ENCODE data around the gene KDM2B. TPM values are rescaled to one million over a fixed set of nuclear protein-coding genes. Genes with fewer than 3 reads are reported as not detected.

The KDM2B gene
- total RNA-seq, 1 donor = 63.7 TPM

GRCh38 chr12:121464331-121464730, 116.5 kb downstream of the KDM2B start:
- no peaks in the 10 kb centered on the region for H3K27me3 ChIP-seq (ENCODE audit: insufficient read depth, low read length)
- no peaks in the 10 kb centered on the region for H3K9me3 ChIP-seq (ENCODE audit: low read depth, low read length)
- H3K4me3 ChIP-seq (ENCODE audit: low read length) = no peak overlapping the region
- peaks cover 62% of the 10 kb centered on the region for H3K4me1 ChIP-seq (ENCODE audit: insufficient read depth, low read length)

DNA sequence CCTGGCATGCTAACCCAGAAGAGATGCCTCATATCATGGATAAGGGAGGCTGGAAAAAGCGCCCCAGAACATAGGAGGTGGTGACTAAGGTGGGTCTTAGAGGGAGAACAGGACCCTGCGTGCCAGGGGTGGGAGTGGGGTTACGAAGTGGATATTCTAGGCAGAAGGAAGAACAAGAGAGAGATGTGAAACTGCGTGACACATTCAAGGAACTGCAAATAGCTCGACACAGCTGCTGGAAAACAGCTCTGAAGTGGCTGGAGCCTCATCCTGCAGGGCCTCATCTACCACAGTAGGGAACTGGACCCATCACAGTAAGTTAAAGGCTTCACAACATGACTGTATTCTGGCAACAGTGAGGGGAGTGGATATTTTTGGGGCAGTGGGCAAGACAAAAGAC, 119.8 kb downstream of the KDM2B start:
- Histone ChIP-seq H3K4me1 (ENCODE audit: insufficient read depth, low read length) (peaks cover 68% of the 10 kb centered on the region), H3K4me3 (ENCODE audit: low read length) (no peak overlapping the region), H3K27me3 (ENCODE audit: insufficient read depth, low read length) (no peaks in the 10 kb centered on the region), H3K9me3 (ENCODE audit: low read depth, low read length) (no peaks in the 10 kb centered on the region)

DNA sequence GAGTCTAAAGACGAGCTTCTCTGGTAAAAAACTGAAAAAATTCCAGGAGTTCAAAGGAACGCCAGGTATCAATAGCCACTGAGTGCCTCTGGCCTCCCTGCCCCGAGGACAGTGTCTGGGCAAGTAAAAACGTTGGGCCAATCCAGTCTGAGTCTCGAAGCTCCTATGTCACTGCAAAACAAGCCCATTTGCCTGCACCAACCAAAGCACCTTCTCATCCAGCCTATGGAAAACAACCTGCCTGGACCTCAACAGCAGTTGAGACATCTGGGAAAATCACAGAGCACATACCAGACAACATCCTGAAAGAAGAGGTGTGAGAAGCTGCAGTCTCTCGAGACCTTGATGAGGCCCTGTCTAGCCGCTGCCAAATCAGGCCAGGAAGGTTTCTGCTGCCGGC, 124.3 kb downstream of the KDM2B start:
- Histone ChIP-seq H3K27me3 (ENCODE audit: insufficient read depth, low read length) (no peaks in the 10 kb centered on the region), H3K4me3 (ENCODE audit: low read length) (no peak overlapping the region), H3K4me1 (ENCODE audit: insufficient read depth, low read length) (peaks cover 53% of the 10 kb centered on the region)

GRCh38 chr12:121455766-121456420, 124.9 kb downstream of the KDM2B start:
- H3K9me3 ChIP-seq (ENCODE audit: low read depth, low read length) = no peaks in the 10 kb centered on the region
- peaks cover 53% of the 10 kb centered on the region for H3K4me1 ChIP-seq (ENCODE audit: insufficient read depth, low read length)
- no peak overlapping the region for H3K4me3 ChIP-seq (ENCODE audit: low read length)
- no peaks in the 10 kb centered on the region for H3K27me3 ChIP-seq (ENCODE audit: insufficient read depth, low read length)

More for the DNA sequence above, 124.3 kb downstream of the KDM2B start:
- no peaks in the 10 kb centered on the region for H3K9me3 ChIP-seq (ENCODE audit: low read depth, low read length)

DNA sequence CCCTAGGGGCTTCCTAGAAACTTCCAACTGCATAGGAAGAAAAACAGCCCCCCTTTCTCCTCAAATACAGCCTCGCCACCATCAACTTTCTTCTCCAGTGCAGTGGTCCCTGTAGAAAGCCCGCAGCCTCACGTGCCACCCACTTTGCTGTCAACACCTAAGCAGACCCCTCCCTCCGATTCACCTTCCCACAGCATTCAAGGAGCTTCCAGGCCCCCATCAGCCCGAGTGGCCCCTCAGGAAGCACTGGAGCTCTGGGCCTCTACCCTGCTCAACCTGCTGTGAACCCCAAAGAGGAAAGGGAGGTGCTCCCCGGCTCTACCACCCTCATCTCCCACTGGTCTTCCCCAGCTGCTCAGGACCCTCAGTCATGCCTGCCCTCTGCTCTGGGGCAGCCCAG, 125.9 kb downstream of the KDM2B start:
- no peak overlapping the region for H3K4me3 ChIP-seq (ENCODE audit: low read length)
- H3K4me1 ChIP-seq (ENCODE audit: insufficient read depth, low read length) = peaks cover 58% of the 10 kb centered on the region
- no peaks in the 10 kb centered on the region for H3K27me3 ChIP-seq (ENCODE audit: insufficient read depth, low read length)
- no peaks in the 10 kb centered on the region for H3K9me3 ChIP-seq (ENCODE audit: low read depth, low read length)

DNA sequence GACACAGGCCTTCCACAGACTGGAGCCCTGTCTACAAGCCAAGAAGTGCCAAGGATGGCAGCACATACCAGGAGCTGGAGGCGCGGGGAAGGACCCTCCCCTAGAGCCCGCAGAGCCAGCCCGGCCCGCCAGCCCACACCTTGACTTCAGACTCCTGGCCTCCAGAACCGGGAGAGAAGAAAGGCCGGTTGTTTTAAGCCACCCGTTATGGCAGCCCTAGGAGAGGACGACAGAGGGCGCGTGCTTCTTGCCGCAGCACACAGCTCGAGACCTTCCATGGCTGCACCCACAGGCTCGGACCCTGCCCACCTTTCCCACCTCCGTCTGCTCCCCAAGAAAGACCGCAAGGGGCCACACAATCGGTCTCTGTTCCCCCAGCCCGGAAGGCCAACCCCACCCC, 127.2 kb downstream of the KDM2B start:
- Histone ChIP-seq H3K4me3 (ENCODE audit: low read length) (no peak overlapping the region), H3K27me3 (ENCODE audit: insufficient read depth, low read length) (no peaks in the 10 kb centered on the region), H3K4me1 (ENCODE audit: insufficient read depth, low read length) (peaks cover 65% of the 10 kb centered on the region), H3K9me3 (ENCODE audit: low read depth, low read length) (no peaks in the 10 kb centered on the region)

DNA sequence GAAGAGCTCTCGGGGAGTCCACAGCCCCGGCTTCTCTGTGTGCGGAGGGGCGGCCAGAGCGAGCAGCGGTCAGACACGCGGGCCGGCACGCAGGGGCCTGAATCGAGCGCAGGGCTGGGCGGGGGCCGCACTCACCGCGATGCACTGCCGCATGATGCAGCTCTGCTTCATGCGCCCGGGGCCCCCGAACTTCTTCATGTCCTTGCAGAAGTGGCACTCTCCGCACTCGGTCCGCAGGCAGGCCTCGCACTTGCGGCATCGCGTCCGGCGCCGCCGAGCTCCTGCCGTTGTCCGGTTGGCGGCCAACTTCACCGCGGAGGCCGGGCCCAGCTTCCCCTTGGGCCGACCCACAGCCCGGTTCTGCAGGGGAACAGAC, 127.8 kb downstream of the KDM2B start:
- Histone ChIP-seq H3K27me3 (ENCODE audit: insufficient read depth, low read length) (no peaks in the 10 kb centered on the region), H3K4me1 (ENCODE audit: insufficient read depth, low read length) (peaks cover 63% of the 10 kb centered on the region), H3K4me3 (ENCODE audit: low read length) (no peak overlapping the region), H3K9me3 (ENCODE audit: low read depth, low read length) (no peaks in the 10 kb centered on the region)

DNA sequence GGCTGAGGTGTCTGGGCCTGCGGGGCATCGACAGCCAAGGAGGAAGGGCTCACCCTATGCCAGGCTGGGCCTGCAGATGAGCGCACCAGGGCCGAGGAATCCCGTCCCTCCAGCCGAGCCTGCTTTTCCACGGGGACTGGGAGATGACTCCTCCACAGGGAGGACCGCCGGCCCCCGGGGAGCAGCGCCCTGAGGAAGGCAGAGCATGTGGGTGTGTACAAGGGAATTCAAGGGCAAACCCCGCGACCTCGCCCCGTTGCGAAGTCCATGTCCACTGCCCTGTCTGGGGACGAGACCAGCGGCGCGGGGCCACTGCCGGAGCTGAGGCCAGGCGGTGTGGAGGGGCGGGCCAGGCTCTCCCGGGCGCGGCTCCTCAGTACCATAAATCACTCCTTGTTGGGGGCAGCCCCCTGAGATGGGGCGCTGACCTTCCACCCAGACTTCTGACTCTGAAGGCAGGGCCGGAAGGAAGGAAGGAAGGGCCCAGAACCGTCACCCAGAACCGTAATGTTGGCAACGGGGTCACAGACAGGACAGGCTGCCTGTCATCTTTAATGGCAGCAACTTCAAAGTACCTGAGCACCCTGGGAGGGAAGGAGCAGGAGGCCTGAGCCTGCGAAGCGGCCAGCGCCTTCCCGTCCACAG, 128.4 kb downstream of the KDM2B start:
- no peak overlapping the region for H3K4me3 ChIP-seq (ENCODE audit: low read length)
- H3K4me1 ChIP-seq (ENCODE audit: insufficient read depth, low read length) = peaks cover 58% of the 10 kb centered on the region
- H3K27me3 ChIP-seq (ENCODE audit: insufficient read depth, low read length) = no peaks in the 10 kb centered on the region
- no peaks in the 10 kb centered on the region for H3K9me3 ChIP-seq (ENCODE audit: low read depth, low read length)

DNA sequence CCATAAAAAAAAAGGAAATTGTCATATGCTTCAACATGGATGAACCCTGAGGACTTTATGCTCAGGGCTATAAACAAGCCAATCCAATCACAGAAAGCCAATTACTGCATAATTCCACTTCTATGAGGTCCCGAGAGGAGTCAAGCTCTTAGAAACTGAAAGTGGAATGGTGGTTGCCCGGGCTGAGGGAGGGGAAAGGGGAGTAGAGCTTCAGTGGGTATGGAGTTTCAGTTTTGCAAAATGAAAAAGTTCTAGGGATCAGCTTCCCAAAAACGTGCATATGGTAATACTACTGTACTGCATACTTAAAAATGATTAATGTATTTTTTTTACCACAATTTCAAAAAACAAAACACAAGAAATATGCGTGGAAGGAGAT, 128.9 kb downstream of the KDM2B start:
- H3K4me1 ChIP-seq (ENCODE audit: insufficient read depth, low read length) = peaks cover 54% of the 10 kb centered on the region
- no peaks in the 10 kb centered on the region for H3K27me3 ChIP-seq (ENCODE audit: insufficient read depth, low read length)
- H3K9me3 ChIP-seq (ENCODE audit: low read depth, low read length) = no peaks in the 10 kb centered on the region

DNA sequence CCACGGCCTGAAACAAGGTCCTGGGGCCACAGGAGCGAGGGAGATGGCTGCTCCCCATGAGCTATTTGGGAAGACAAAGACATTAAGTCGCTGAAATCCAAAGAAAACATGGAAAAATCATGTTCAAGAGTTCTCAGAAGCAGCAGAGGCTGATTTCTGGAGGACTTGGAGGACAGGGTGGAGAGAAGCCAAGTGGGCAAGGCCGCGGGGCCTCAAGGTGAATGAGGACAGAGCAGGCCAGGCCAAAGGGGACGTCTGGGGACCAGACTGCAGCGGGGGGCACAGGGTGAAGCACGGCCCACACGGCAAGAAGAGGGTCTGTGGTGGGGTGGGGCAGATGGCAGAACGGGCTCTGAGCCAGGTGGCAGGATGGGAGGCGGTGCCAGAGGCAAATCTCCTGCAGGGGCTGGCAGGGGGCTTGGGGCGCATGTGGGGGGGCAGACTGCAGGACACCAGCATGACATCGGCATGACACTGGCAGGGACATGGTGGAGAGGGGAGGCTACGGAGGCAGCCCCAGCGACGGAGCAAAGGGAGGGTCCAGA, 132.0 kb downstream of the KDM2B start:
- no peak overlapping the region for H3K4me3 ChIP-seq (ENCODE audit: low read length)

More for the DNA sequence above, 128.9 kb downstream of the KDM2B start:
- no peak overlapping the region for H3K4me3 ChIP-seq (ENCODE audit: low read length)

DNA sequence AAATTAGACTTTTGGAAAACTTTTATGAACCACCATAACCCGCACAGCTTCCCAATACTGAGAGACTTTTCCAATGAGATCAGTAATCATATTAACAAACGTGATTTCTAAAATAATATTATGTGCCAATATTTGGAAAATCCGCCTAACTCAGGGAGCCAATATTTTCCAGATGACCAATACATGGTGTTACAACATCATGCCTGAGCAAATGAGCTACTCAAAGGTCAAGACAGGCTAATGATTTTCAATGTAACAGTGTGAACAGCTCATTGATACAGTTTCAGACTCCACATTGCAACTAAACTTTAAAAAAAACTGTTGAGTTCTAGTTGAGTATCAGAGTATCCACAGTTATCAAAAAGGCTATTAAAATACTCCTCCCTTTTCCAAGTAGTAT, 134.1 kb downstream of the KDM2B start:
- no peaks in the 10 kb centered on the region for H3K9me3 ChIP-seq (ENCODE audit: low read depth, low read length)
- peaks cover 26% of the 10 kb centered on the region for H3K4me1 ChIP-seq (ENCODE audit: insufficient read depth, low read length)
- H3K4me3 ChIP-seq (ENCODE audit: low read length) = no peak overlapping the region
- H3K27me3 ChIP-seq (ENCODE audit: insufficient read depth, low read length) = no peaks in the 10 kb centered on the region

More for the DNA sequence above, 132.0 kb downstream of the KDM2B start:
- peaks cover 47% of the 10 kb centered on the region for H3K4me1 ChIP-seq (ENCODE audit: insufficient read depth, low read length)
- H3K27me3 ChIP-seq (ENCODE audit: insufficient read depth, low read length) = no peaks in the 10 kb centered on the region
- no peaks in the 10 kb centered on the region for H3K9me3 ChIP-seq (ENCODE audit: low read depth, low read length)

DNA sequence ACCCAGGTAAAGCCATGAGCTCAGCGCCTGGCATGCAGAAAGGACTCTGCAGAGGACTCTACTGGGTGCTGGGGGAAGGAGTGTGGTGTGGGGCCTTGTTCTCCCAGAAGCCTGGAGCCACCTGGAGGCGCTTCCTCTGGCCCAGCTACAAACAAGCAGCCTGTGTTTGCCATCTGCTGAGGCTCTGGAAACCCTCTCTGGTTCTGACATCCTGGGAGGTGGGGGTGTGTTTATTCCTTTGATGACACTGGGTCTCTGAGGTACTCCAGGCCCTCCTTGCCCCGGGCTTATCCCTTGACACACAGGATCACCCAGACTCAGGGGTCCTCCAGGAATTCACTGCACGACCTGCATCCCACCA, 136.0 kb downstream of the KDM2B start:
- no peaks in the 10 kb centered on the region for H3K9me3 ChIP-seq (ENCODE audit: low read depth, low read length)
- peaks cover 7% of the 10 kb centered on the region for H3K4me1 ChIP-seq (ENCODE audit: insufficient read depth, low read length)
- H3K4me3 ChIP-seq (ENCODE audit: low read length) = no peak overlapping the region
- H3K27me3 ChIP-seq (ENCODE audit: insufficient read depth, low read length) = no peaks in the 10 kb centered on the region

- Histone ChIP-seq H3K27me3 (ENCODE audit: insufficient read depth, low read length) (no peaks in the 10 kb centered on the region), H3K9me3 (ENCODE audit: low read depth, low read length) (no peaks in the 10 kb centered on the region), H3K4me1 (ENCODE audit: insufficient read depth, low read length) (peaks cover under 1% of the 10 kb centered on the region), H3K4me3 (ENCODE audit: low read length) (no peak overlapping the region)
These were observed 136.6 kb downstream of the KDM2B start for GRCh38 chr12:121443911-121444841.

GRCh38 chr12:121443193-121443870, 137.5 kb downstream of the KDM2B start:
- no peak overlapping the region for H3K4me3 ChIP-seq (ENCODE audit: low read length)
- H3K4me1 ChIP-seq (ENCODE audit: insufficient read depth, low read length) = no peaks in the 10 kb centered on the region
- no peaks in the 10 kb centered on the region for H3K9me3 ChIP-seq (ENCODE audit: low read depth, low read length)
- H3K27me3 ChIP-seq (ENCODE audit: insufficient read depth, low read length) = no peaks in the 10 kb centered on the region
